Stimulated activated CD4-positive, alpha-beta T cell treated with anti-CD3 and anti-CD28 coated beads, Interleukin-4, amount 100 ng/mL, for 1 hour (primary cell): ENCODE results near the gene SCN2A.
"Not testable (repeated sequence)": the region's sequence is repeated elsewhere in the genome, so short reads cannot be mapped to it uniquely, and the experiment has no call there.

Experiments
- DNase-seq: peaks from one replicate; pipeline ENCODE4 v3.0.0-alpha.2; 2020

SCN2A gene

GRCh38 chr2:165256618-165257017 is 17.4 kb downstream of the SCN2A start:
- no peak for DNase-seq

- DNase-seq: not testable (repeated sequence)
Measured at GRCh38 chr2:165260347-165260746, 21.1 kb downstream of the SCN2A start.

GRCh38 chr2:165268754-165269153 is 29.5 kb downstream of the SCN2A start:
- DNase-seq: no peak

- no peak for DNase-seq
Measured at GRCh38 chr2:165273176-165273575, 34.0 kb downstream of the SCN2A start.

- no peak for DNase-seq
Measured at GRCh38 chr2:165274698-165275097, 35.5 kb downstream of the SCN2A start.

- no peak for DNase-seq
Measured at GRCh38 chr2:165275932-165276331, 36.7 kb downstream of the SCN2A start.

GRCh38 chr2:165277295-165277694 is 38.1 kb downstream of the SCN2A start:
- DNase-seq: no peak

GRCh38 chr2:165277860-165278656 is 38.8 kb downstream of the SCN2A start:
- no peak for DNase-seq

- no peak for DNase-seq
Measured at GRCh38 chr2:165280356-165280755, 41.1 kb downstream of the SCN2A start.

- no peak for DNase-seq
Measured at GRCh38 chr2:165281387-165281786, 42.2 kb downstream of the SCN2A start.

- no peak for DNase-seq
Measured at GRCh38 chr2:165283342-165283741, 44.1 kb downstream of the SCN2A start.

- no peak for DNase-seq
Measured at GRCh38 chr2:165287094-165287778, 48.0 kb downstream of the SCN2A start.

- DNase-seq: no peak
Measured at GRCh38 chr2:165289069-165289468, 49.9 kb downstream of the SCN2A start.

- no peak for DNase-seq
Measured at GRCh38 chr2:165293440-165294420, 54.5 kb downstream of the SCN2A start.

GRCh38 chr2:165294912-165295311 is 55.7 kb downstream of the SCN2A start:
- DNase-seq: no peak

GRCh38 chr2:165295643-165296042 is 56.4 kb downstream of the SCN2A start:
- DNase-seq: no peak

GRCh38 chr2:165305391-165306096 is 66.3 kb downstream of the SCN2A start:
- DNase-seq: no peak

- no peak for DNase-seq
Measured at GRCh38 chr2:165307317-165307716, 68.1 kb downstream of the SCN2A start.

- DNase-seq: no peak
Measured at GRCh38 chr2:165311949-165312348, 72.7 kb downstream of the SCN2A start.

GRCh38 chr2:165312999-165313398 is 73.8 kb downstream of the SCN2A start:
- DNase-seq: no peak

- DNase-seq: no peak
Measured at GRCh38 chr2:165313509-165313908, 74.3 kb downstream of the SCN2A start.

- DNase-seq: no peak
Measured at GRCh38 chr2:165328272-165328671, 89.1 kb downstream of the SCN2A start.

- DNase-seq: not testable (repeated sequence)
Measured at GRCh38 chr2:165344276-165344675, 105.1 kb downstream of the SCN2A start.
